ENCODE results near the gene CD40. TPM values are rescaled to one million over a fixed set of nuclear protein-coding genes. Genes with fewer than 3 reads are reported as not detected.
A peak's percentile ranks its signal among the peaks of the same experiment; 100 is the strongest.

CD40 gene
- total and polyA plus RNA-seq, 10 of the 15 experiments (the other 5 are each of a cell fraction or from before 2014, with no cell fraction given), result 40.8 to 193 (median 89.5) TPM

DNA sequence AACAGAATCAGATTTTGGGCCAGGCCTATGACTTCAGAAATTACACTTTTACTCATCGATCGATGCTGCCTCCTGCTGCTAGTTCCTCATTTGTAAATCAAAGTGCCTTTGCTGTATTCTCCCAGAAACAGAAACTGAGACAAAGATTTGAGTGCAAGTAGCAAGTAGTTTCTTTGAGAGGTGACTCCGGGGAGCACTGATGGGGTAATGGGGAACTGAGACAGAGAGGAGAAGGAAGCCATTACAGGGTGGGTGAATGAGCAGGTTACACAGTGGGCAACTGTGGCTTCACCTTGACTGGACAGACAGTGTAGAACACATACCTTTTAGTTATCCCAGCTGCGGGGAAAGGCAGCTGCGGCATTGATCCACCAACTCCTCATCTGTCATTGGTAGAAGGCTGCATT lies 9.7 kb upstream of the CD40 start (continued):
- TF ChIP-seq POLR2A (IDR thresholded peaks at IDR 0.05; ENCODE audit: low read depth, low read length), result 0 out of 2 replicates have a peak, but pooled peaks have one; percentile 39
- TF ChIP-seq, protein P1, sequence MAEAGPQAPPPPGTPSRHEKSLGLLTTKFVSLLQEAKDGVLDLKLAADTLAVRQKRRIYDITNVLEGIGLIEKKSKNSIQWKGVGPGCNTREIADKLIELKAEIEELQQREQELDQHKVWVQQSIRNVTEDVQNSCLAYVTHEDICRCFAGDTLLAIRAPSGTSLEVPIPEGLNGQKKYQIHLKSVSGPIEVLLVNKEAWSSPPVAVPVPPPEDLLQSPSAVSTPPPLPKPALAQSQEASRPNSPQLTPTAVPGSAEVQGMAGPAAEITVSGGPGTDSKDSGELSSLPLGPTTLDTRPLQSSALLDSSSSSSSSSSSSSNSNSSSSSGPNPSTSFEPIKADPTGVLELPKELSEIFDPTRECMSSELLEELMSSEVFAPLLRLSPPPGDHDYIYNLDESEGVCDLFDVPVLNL (IDR thresholded peaks at IDR 0.05; ENCODE audit: low read depth, low read length), result no peak
- no peak for TF ChIP-seq CEBPB (IDR thresholded peaks at IDR 0.05; ENCODE audit: borderline replicate concordance in 1 of 2, low read depth in 2 of 2, low read length in 2 of 2)
- TF ChIP-seq PRDM15 (CRISPR knock-in tag; IDR thresholded peaks at IDR 0.05), result no peak
- TF ChIP-seq MXI1 (IDR thresholded peaks at IDR 0.05; ENCODE audit: low read depth, low read length), result no peak
- TF ChIP-seq WRNIP1 (IDR thresholded peaks at IDR 0.05; ENCODE audit: borderline replicate concordance, low read depth, low read length), result 0 out of 2 replicates have a peak, but pooled peaks have one; percentile 67
- 0 out of 2 replicates have a peak, but pooled peaks have one; percentile 12 for TF ChIP-seq MEF2A (IDR thresholded peaks at IDR 0.05; ENCODE audit: insufficient read depth, low read depth, low read length)
- TF ChIP-seq EP300 (IDR thresholded peaks at IDR 0.05; ENCODE audit: borderline replicate concordance in 1 of 2, control insufficient read depth in 1 of 2, low read depth in 2 of 2, low read length in 2 of 2), result peak in 1 of 2 experiments; percentile 66; a peak in 2 of 4 replicates
- TF ChIP-seq ZNF687 (IDR thresholded peaks at IDR 0.05), result peak; percentile 30; the same call in 1 of the 2 replicates
- TF ChIP-seq TAF1 (IDR thresholded peaks at IDR 0.05; ENCODE audit: borderline replicate concordance, low read depth, low read length), result no peak; the same call in 1 of the 2 replicates
- TF ChIP-seq, protein P2, sequence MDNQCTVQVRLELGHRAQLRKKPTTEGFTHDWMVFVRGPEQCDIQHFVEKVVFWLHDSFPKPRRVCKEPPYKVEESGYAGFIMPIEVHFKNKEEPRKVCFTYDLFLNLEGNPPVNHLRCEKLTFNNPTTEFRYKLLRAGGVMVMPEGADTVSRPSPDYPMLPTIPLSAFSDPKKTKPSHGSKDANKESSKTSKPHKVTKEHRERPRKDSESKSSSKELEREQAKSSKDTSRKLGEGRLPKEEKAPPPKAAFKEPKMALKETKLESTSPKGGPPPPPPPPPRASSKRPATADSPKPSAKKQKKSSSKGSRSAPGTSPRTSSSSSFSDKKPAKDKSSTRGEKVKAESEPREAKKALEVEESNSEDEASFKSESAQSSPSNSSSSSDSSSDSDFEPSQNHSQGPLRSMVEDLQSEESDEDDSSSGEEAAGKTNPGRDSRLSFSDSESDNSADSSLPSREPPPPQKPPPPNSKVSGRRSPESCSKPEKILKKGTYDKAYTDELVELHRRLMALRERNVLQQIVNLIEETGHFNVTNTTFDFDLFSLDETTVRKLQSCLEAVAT (IDR thresholded peaks at IDR 0.05), result peak; percentile 94
- TF ChIP-seq HDAC6 (IDR thresholded peaks at IDR 0.05; ENCODE audit: unreplicated experiment), result no peak
- peak; percentile 87 for TF ChIP-seq JUNB (IDR thresholded peaks at IDR 0.05)
- peak; percentile 92 for TF ChIP-seq YY1 (IDR thresholded peaks at IDR 0.05; ENCODE audit: low read depth, low read length)
- TF ChIP-seq MTA3 (IDR thresholded peaks at IDR 0.05; ENCODE audit: borderline replicate concordance, low read length), result no peak; the same call in 1 of the 2 replicates
- no peak for TF ChIP-seq HDAC2 (IDR thresholded peaks at IDR 0.05)
- TF ChIP-seq RELB (IDR thresholded peaks at IDR 0.05; ENCODE audit: low read depth), result peak; percentile 68

Data from GM12878 (cell line).